Prostate gland (tissue), 2 donors: ENCODE measurements around the gene IL1RN.

Experiments
- CTCF ChIP-seq, 4 experiments: fragments of 200-600 bp in 2 of 4; fragments of 450-650 bp in 2 of 4; sonication (generic) in 2 of 4; IDR thresholded peaks; 1 replicate in 3 of 4; 2 replicates in 1 of 4; pipeline ENCODE4 v1.5.1; 2016 to 2019; ENCODE audit warnings: antibody characterized with exemption in 4 of 4, mild to moderate bottlenecking in 2 of 4, moderate library complexity in 2 of 4
- POLR2AphosphoS5 ChIP-seq: sonication (generic); formaldehyde crosslinking; IDR thresholded peaks from one replicate; pipeline ENCODE4 v1.6.1; 2017; ENCODE audit warnings: antibody characterized with exemption

- TF ChIP-seq POLR2AphosphoS5, result no peak
- no peak for TF ChIP-seq CTCF (IDR thresholded peaks at IDR 0.05)
Observed at GRCh38 chr2:113141451-113141850, 14.1 kb downstream of the IL1RN start.
